Glutamatergic neuron (in vitro differentiated cells): ENCODE results near the gene SRC. TPM values are rescaled to one million over a fixed set of nuclear protein-coding genes. Genes with fewer than 3 reads are reported as not detected.

ENCODE experiments used
- DNase-seq: peaks from one replicate; pipeline ENCODE4 v3.0.0; 2022
- H3K27ac Mint-ChIP-seq: one replicate; pipeline ENCODE4 v1.8.0; 2020; ENCODE audit warnings: mild to moderate bottlenecking, mixed read lengths, inconsistent platforms; ENCODE audit not compliant: unreplicated experiment
- H3K27me3 Mint-ChIP-seq: one replicate; pipeline ENCODE4 v1.8.0; 2020; ENCODE audit warnings: mild to moderate bottlenecking, moderate library complexity, mixed read lengths, inconsistent platforms; ENCODE audit not compliant: unreplicated experiment
- H3K36me3 Mint-ChIP-seq: one replicate; pipeline ENCODE4 v1.8.0; 2020; ENCODE audit warnings: mild to moderate bottlenecking, mixed read lengths, inconsistent platforms; ENCODE audit not compliant: unreplicated experiment
- H3K4me1 Mint-ChIP-seq: one replicate; pipeline ENCODE4 v1.8.0; 2020; ENCODE audit warnings: mild to moderate bottlenecking, low read depth, mixed read lengths, inconsistent platforms; ENCODE audit not compliant: unreplicated experiment
- H3K4me3 Mint-ChIP-seq: one replicate; pipeline ENCODE4 v1.8.0; 2020; ENCODE audit warnings: mild to moderate bottlenecking, mixed read lengths, inconsistent platforms; ENCODE audit not compliant: unreplicated experiment
- H3K9me3 Mint-ChIP-seq: one replicate; pipeline ENCODE4 v1.8.0; 2020; ENCODE audit warnings: mild to moderate bottlenecking, moderate library complexity, mixed read lengths, inconsistent platforms; ENCODE audit not compliant: unreplicated experiment
- total RNA-seq: library from RNA; stranded (reverse); fragmentation: NEBNext Ultra II Directional; extraction: Animal tissue kit (Norgen Biotek cat#: 25700); gene quantifications from one replicate; pipeline ENCODE4 v1.2.1, GENCODE V29; 2021; ENCODE audit not compliant: unreplicated experiment
- TF ChIP-seq, protein P1 (sequence below): fragments of 200-600 bp; sonication (generic); IDR thresholded peaks from one replicate; pipeline ENCODE4 v1.5.0; 2021; ENCODE audit not compliant: partially characterized antibody, unreplicated experiment

SRC gene
- total RNA-seq, 1 donor from 2014 or later = 39.2 TPM

DNA sequence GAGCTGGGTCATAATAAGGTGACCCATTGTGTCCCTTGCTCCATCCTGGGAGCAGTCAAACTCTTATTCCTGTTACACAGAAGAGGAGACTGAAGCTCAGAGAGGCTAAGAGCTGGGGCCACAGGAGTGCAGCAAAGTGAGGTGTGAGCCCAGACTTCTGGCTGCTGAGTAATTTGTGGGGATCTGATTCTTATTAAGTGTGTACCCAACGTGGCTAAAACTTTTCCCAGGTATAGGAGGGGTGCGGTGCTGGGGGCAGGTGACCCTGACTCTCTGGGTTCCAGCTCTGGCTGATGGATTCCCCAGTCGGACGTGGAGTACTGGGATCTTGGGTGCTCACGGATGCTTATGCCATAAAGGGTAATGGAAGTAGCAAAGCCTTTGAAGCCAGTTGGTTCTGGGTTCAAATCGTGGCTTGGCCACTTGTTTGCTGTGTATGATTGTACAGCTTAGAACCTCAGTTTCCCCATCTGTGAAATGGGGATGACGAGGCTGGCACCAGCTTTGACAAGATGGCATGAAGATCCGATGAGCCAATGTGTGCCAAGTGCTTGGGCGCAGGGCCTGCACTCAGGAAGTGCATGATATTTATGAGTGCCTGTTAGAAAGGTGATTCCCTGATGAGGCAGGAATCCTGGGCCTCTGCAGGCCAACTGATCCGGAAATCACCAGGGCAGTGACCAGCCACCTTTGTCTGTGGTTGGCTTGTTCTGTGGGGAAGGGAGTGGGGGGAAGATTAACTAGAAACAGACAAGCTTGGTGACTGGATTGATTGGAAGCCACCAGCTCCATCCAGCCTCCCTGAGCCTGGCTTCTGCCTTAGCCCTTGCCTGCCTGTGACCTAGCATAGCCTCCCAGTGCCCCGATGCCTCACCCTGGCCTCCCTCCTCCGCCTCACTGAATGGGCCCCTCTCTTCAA lies 6.0 kb downstream of the SRC start:
- DNase-seq = no peak
- TF ChIP-seq, protein P1, sequence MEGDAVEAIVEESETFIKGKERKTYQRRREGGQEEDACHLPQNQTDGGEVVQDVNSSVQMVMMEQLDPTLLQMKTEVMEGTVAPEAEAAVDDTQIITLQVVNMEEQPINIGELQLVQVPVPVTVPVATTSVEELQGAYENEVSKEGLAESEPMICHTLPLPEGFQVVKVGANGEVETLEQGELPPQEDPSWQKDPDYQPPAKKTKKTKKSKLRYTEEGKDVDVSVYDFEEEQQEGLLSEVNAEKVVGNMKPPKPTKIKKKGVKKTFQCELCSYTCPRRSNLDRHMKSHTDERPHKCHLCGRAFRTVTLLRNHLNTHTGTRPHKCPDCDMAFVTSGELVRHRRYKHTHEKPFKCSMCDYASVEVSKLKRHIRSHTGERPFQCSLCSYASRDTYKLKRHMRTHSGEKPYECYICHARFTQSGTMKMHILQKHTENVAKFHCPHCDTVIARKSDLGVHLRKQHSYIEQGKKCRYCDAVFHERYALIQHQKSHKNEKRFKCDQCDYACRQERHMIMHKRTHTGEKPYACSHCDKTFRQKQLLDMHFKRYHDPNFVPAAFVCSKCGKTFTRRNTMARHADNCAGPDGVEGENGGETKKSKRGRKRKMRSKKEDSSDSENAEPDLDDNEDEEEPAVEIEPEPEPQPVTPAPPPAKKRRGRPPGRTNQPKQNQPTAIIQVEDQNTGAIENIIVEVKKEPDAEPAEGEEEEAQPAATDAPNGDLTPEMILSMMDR = no peak
- Mint-ChIP-seq H3K36me3 (no peaks in the 10 kb centered on the region), H3K9me3 (peaks cover 7% of the 10 kb centered on the region), H3K4me1 (no peaks in the 10 kb centered on the region), H3K4me3 (no peak overlapping the region), H3K27ac (no peak overlapping the region), H3K27me3 (peaks cover 7% of the 10 kb centered on the region)

DNA sequence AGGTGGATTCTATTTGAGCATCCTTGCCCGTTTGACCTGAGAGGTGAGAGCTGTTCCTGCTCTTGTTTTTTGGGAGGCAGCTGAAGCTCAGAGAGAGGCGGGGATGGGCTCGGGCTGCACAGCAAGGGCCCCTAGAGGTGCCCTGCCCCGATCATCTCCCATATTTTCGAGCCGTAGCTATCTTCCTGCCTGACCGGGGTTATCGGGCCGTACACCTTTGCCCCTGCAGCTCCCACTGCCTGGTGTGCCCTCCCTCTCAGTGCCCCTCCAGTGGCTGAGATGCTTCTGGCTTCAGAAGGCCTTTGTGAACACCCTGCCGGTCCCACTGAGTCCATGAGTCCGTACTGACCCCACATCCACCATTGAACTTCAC lies 6.7 kb downstream of the SRC start:
- no peaks in the 10 kb centered on the region for H3K36me3 Mint-ChIP-seq
- peaks cover 3% of the 10 kb centered on the region for H3K4me1 Mint-ChIP-seq
- H3K27ac Mint-ChIP-seq = no peak overlapping the region
- TF ChIP-seq, protein P1 = no peak
- peak overlapping the region; percentile 1 for H3K4me3 Mint-ChIP-seq
- peaks cover 7% of the 10 kb centered on the region for H3K27me3 Mint-ChIP-seq
- H3K9me3 Mint-ChIP-seq = peaks cover 9% of the 10 kb centered on the region
- no peak for DNase-seq

DNA sequence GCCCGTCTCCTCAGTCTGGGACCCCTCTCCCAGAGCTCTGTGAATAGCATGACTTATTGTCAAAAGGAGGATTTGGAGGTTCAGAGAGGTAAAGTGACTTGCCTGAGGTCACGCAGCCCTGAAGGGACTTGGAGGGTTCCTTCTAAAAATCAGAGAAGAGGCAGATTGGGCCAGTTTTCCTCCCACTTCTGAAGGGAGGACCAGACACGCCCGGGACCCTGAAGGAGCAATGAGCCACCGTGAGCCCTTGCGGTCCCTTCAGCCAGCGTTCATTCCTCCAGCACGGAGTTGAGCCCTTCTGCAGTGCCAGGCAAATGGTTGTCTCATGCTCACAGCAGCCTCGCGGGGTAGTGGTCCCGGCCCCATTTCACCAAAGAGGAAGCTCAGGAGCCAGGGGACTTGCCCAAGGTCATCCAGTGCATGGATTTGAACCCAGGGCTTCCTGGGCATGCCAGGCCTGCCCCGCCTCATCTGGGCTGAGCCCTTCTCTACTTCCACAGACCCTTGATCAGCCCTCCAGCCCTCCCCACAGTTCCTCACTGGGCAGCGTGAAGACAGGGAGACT lies 7.4 kb downstream of the SRC start:
- Mint-ChIP-seq H3K27ac (no peak overlapping the region), H3K4me3 (no peak overlapping the region), H3K36me3 (no peaks in the 10 kb centered on the region), H3K27me3 (peaks cover 8% of the 10 kb centered on the region), H3K9me3 (peaks cover 8% of the 10 kb centered on the region), H3K4me1 (peaks cover 3% of the 10 kb centered on the region)
- TF ChIP-seq, protein P1 = no peak
- DNase-seq = no peak

DNA sequence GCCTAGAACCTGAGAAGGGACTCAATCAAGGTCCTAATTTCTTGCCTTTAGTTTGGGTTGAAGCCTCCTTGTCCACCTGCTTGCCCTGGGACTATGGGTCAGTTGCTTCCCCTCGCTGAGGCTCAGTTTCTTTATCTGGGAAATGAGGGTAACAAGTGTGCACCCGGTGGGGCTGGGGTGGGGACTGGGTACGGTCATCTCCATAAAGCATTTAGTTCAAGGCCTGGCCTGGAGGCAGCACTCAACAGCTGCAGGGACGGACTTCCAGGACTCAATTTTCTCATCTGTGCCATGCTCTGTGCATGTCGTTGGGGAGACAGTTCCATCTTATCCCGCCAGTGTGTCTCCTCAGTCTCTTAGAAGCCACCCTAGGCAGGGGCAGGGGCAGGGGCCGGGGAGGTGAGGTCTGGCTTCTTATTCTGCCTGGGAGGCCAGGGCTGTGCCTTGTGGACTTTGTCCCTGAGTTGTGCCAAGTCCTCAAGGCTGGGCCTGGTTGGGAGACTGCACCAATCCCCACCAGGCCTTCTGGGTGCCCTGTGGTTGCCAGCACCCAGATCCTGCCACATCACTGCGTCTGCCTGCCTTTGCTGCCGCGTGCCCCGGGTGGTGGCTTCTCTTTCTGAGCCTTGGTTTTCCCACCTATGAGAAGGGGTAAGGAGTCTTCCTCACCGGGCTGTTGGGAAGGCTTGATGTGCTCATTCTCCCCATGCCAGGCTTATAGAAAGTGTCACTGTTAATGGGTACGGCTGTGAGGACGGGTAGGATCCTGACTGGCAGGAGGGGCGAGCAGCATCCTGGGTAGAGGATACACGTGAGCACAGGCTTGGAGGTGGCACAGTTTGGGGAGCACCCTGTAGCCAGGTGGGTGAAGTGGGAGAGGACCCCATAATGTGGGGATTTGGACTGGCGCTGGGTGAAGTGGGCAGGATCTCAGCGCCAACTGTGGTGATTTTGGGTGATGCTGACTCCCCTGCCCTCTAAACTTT lies 8.6 kb downstream of the SRC start:
- Mint-ChIP-seq H3K4me3 (no peak overlapping the region), H3K36me3 (no peaks in the 10 kb centered on the region), H3K27ac (no peak overlapping the region), H3K9me3 (peaks cover 8% of the 10 kb centered on the region), H3K27me3 (peaks cover 8% of the 10 kb centered on the region), H3K4me1 (peaks cover 8% of the 10 kb centered on the region)
- TF ChIP-seq, protein P1 = no peak
- DNase-seq = no peak
